B cell (primary cell): ENCODE measurements around the gene ERBB2.

Experiments
- EZH2 ChIP-seq: IDR thresholded peaks from 2 replicates; pipeline ENCODE4 v1.6.1; 2012; ENCODE audit warnings: borderline replicate concordance, low read depth, mild to moderate bottlenecking, moderate library complexity, low read length; ENCODE audit not compliant: insufficient read depth, poor library complexity, severe bottlenecking
- TF ChIP-seq, protein P1 (sequence below): fragments of 200-600 bp; IDR thresholded peaks from one replicate; pipeline ENCODE4 v1.8.0; 2022; ENCODE audit warnings: antibody characterized with exemption, mild to moderate bottlenecking

- TF ChIP-seq, protein P1, sequence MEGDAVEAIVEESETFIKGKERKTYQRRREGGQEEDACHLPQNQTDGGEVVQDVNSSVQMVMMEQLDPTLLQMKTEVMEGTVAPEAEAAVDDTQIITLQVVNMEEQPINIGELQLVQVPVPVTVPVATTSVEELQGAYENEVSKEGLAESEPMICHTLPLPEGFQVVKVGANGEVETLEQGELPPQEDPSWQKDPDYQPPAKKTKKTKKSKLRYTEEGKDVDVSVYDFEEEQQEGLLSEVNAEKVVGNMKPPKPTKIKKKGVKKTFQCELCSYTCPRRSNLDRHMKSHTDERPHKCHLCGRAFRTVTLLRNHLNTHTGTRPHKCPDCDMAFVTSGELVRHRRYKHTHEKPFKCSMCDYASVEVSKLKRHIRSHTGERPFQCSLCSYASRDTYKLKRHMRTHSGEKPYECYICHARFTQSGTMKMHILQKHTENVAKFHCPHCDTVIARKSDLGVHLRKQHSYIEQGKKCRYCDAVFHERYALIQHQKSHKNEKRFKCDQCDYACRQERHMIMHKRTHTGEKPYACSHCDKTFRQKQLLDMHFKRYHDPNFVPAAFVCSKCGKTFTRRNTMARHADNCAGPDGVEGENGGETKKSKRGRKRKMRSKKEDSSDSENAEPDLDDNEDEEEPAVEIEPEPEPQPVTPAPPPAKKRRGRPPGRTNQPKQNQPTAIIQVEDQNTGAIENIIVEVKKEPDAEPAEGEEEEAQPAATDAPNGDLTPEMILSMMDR, result no peak
- no peak for TF ChIP-seq EZH2
These were observed 39.2 kb upstream of the ERBB2 start for GRCh38 chr17:39660397-39661385.
